OCI-LY3 (cell line): ENCODE results near the gene GAS2L3.

Experiments
- H2AFZ ChIP-seq: fragments of 200-600, 300-600 bp; shearing (Covaris generic); 2 replicates; pipeline ENCODE4 v1.6.0; 2014; ENCODE audit warnings: antibody characterized with exemption, low read depth, low read length
- H3K27ac ChIP-seq: fragments of 200-600, 300-600 bp; sonication (generic); 2 replicates; pipeline ENCODE4 v1.5.1; 2014; ENCODE audit warnings: mild to moderate bottlenecking, low read length, moderate library complexity, mixed read lengths
- H3K27me3 ChIP-seq: fragments of 200-600, 300-600 bp; sonication (generic); 2 replicates; pipeline ENCODE4 v1.6.1; 2014; ENCODE audit warnings: low read depth, low read length, mixed read lengths
- H3K36me3 ChIP-seq: fragments of 200-600, 300-600 bp; sonication (generic); replicated peaks from 2 replicates; pipeline ENCODE3; 2014; ENCODE audit warnings: low read depth, low read length, mixed read lengths
- H3K4me1 ChIP-seq: fragments of 300-600, 200-600 bp; sonication (generic); 2 replicates; pipeline ENCODE4 v1.6.1; 2014; ENCODE audit warnings: low read length, mixed read lengths
- H3K4me2 ChIP-seq: fragments of 200-600, 300-600 bp; sonication (generic); 2 replicates; pipeline ENCODE4 v1.6.1; 2014; ENCODE audit warnings: low read length, mixed read lengths
- H3K4me3 ChIP-seq: fragments of 300-600, 200-600 bp; sonication (generic); 2 replicates; pipeline ENCODE4 v1.5.1; 2014; ENCODE audit warnings: antibody characterized with exemption, mild to moderate bottlenecking, low read length, moderate library complexity
- H3K79me2 ChIP-seq: fragments of 300-600, 200-600 bp; shearing (Covaris generic); 2 replicates; pipeline ENCODE4 v1.6.1; 2014; ENCODE audit warnings: mild to moderate bottlenecking, low read length, mixed read lengths
- H3K9ac ChIP-seq: fragments of 300-600, 200-600 bp; shearing (Covaris generic); 2 replicates; pipeline ENCODE4 v1.6.0; 2014; ENCODE audit warnings: mild to moderate bottlenecking, low read length, moderate library complexity
- H3K9me3 ChIP-seq: fragments of 200-600, 300-600 bp; shearing (Covaris generic); 2 replicates; pipeline ENCODE4 v1.6.1; 2014; ENCODE audit warnings: low read length, mixed read lengths; ENCODE audit not compliant: insufficient read depth
- H4K20me1 ChIP-seq: fragments of 200-600, 300-600 bp; sonication (generic); 2 replicates; pipeline ENCODE4 v1.6.1; 2016; ENCODE audit warnings: low read length, mixed read lengths; ENCODE audit not compliant: insufficient read depth
- EZH2phosphoT487 ChIP-seq: fragments of 200-600 bp; shearing (Covaris generic); IDR thresholded peaks from 2 replicates; pipeline ENCODE4 v1.6.1; 2018; ENCODE audit warnings: antibody characterized with exemption, mixed run types, low read depth
- TF ChIP-seq, protein P1 (sequence below): fragments of 200-600, 300-600 bp; sonication (generic); IDR thresholded peaks from 2 replicates; pipeline ENCODE4 v1.5.1; 2014; ENCODE audit warnings: antibody characterized with exemption, low read length, low read depth

GAS2L3 gene

DNA sequence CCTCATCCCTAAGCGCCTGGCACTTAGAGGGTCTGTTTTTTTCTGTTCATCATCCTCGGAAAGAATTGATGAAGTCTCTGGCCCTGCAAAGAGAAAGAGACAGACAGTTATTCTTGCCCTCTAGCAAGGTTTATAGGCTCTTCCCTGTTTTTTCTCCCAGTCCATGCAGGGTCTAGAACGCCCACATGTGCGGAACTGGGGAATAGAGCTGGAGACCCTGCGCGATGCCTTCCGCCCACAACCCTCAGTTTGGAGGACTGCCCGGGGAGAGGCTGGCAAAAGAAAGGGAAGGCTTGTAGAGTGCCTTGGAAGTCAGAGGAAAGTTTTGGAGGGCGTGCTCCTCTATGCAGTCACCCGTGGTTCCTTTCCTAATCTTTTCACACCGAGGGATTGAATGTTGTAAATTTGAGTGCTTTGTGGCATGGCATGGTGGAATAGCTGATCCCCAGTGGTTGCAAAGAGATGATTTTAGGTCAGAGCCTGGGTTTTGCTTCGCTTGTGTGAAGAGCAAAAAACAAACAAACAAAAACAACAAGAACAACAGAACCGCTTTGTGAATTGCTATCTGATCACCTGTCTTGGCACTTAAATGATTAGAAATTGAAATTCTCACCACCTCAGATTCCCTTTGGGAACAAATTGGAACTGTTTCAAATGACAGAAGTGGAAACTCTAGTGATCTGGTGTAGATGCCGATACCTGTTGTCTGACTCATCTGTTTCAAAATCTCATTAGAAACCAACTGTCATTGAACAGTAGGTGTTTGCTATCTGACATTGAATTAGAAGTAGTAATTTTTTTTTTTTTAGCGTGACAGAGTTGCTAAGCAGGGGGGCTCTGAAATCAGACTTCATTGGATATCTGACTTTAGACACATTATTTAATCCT is 947 bp downstream of the GAS2L3 start:
- no peaks in the 10 kb centered on the region for H3K36me3 ChIP-seq
- H3K79me2 ChIP-seq, result no peaks in the 10 kb centered on the region
- no peaks in the 10 kb centered on the region for H3K9me3 ChIP-seq
- H2AFZ ChIP-seq, result no peak overlapping the region
- TF ChIP-seq EZH2phosphoT487, result no peak
- H3K9ac ChIP-seq, result no peak overlapping the region
- no peak overlapping the region for H3K4me3 ChIP-seq
- H3K4me2 ChIP-seq, result no peak overlapping the region
- H4K20me1 ChIP-seq, result no peaks in the 10 kb centered on the region
- H3K27ac ChIP-seq, result no peak overlapping the region
- no peaks in the 10 kb centered on the region for H3K4me1 ChIP-seq
- H3K27me3 ChIP-seq, result no peaks in the 10 kb centered on the region

DNA sequence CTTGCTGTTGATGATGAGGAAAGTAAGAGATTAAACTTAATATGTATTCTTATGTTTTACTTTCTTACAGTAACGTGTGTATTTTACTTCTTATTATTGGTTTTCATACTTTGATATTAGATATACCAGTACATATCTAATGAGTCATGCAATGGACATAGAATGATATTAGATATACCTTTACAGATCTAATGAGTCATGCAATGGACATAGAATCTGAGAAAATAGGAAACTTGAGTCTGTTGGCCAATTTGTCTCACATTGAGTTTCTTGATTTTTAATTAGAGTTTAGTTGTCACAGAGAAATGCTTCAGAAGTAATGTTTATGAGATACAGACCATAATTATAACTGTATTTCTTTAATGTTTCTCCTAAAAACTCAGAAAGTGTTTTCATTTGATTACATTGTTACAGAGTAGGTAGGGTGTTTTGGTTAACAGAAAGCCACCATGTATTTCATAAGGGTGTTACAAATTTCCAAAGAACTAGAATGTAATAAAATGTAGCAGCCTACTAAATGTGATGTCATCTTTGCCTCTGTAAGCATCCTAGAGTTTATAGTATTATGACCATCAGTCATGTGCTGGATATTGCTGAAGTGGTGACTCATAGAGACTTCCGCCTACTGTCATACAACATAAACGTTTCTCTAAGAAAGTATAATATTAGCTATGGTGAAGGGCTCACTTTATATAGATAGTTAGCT is 3.0 kb downstream of the GAS2L3 start:
- Histone ChIP-seq H3K27ac (no peak overlapping the region), H2AFZ (no peak overlapping the region), H3K9me3 (no peaks in the 10 kb centered on the region), H3K36me3 (no peaks in the 10 kb centered on the region), H3K9ac (no peak overlapping the region), H3K27me3 (no peaks in the 10 kb centered on the region), H3K4me3 (no peak overlapping the region), H3K79me2 (no peaks in the 10 kb centered on the region), H4K20me1 (no peaks in the 10 kb centered on the region), H3K4me2 (no peak overlapping the region), H3K4me1 (no peaks in the 10 kb centered on the region)
- TF ChIP-seq EZH2phosphoT487, result no peak
- TF ChIP-seq, protein P1, sequence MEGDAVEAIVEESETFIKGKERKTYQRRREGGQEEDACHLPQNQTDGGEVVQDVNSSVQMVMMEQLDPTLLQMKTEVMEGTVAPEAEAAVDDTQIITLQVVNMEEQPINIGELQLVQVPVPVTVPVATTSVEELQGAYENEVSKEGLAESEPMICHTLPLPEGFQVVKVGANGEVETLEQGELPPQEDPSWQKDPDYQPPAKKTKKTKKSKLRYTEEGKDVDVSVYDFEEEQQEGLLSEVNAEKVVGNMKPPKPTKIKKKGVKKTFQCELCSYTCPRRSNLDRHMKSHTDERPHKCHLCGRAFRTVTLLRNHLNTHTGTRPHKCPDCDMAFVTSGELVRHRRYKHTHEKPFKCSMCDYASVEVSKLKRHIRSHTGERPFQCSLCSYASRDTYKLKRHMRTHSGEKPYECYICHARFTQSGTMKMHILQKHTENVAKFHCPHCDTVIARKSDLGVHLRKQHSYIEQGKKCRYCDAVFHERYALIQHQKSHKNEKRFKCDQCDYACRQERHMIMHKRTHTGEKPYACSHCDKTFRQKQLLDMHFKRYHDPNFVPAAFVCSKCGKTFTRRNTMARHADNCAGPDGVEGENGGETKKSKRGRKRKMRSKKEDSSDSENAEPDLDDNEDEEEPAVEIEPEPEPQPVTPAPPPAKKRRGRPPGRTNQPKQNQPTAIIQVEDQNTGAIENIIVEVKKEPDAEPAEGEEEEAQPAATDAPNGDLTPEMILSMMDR, result no peak

DNA sequence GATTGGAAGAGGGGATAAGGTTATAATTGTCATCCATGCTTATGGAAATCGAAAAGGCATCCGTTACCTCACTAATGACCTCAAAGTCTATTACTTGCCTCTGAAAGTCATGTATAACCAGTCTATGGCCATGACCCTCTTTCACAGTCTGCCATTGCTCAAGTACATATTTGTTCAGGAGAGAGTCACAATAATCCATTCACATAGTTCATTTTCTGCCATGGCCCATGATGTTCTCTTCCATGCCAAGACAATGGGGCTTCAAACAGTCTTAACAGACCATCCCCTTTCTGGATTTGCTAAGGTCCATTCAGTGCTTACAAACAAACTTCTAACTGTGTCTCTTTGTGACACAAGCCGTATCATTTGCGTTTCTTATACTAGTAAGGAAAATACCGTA is 5.4 kb downstream of the GAS2L3 start:
- Histone ChIP-seq H4K20me1 (no peaks in the 10 kb centered on the region), H3K27me3 (no peaks in the 10 kb centered on the region), H3K4me1 (no peaks in the 10 kb centered on the region), H3K36me3 (no peaks in the 10 kb centered on the region), H3K27ac (no peak overlapping the region), H3K4me2 (no peak overlapping the region), H3K79me2 (no peaks in the 10 kb centered on the region), H3K9ac (no peak overlapping the region), H2AFZ (no peak overlapping the region), H3K9me3 (no peaks in the 10 kb centered on the region; the same call in 1 of the 2 replicates), H3K4me3 (no peak overlapping the region)
- TF ChIP-seq EZH2phosphoT487, result no peak
- TF ChIP-seq, protein P1, result no peak

DNA sequence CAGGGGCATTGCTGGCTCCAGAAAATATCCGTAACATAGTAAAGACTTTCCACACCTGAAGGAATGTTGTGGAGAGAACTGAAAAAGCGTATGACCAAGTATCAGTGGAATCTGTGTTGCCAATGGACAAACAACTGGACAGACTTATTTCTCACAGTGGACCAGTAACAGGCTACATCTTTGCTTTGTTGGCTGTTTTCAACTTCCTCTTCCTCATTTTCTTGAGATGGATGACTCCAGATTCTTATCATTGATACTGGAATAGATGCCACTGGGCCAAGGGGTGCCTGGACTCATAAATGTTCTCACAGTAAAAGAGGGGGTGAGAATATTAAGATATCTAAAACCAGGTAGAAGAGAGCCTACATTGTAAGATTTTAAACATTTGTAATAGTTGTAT is 6.4 kb downstream of the GAS2L3 start:
- Histone ChIP-seq H3K27ac (no peak overlapping the region), H3K4me3 (no peak overlapping the region), H4K20me1 (no peaks in the 10 kb centered on the region), H3K9me3 (no peaks in the 10 kb centered on the region; the same call in 1 of the 2 replicates), H3K36me3 (no peaks in the 10 kb centered on the region), H3K27me3 (no peaks in the 10 kb centered on the region), H3K9ac (no peak overlapping the region), H2AFZ (no peak overlapping the region), H3K4me2 (no peak overlapping the region), H3K4me1 (no peaks in the 10 kb centered on the region), H3K79me2 (no peaks in the 10 kb centered on the region)
- TF ChIP-seq, protein P1, result no peak
- no peak for TF ChIP-seq EZH2phosphoT487
